ENCODE results near the gene AXIN1. TPM values are rescaled to one million over a fixed set of nuclear protein-coding genes. Genes with fewer than 3 reads are reported as not detected.

Gene AXIN1
- total RNA-seq, 2 experiments from 2014 or later, result 25.5 to 30.6 TPM

- Mint-ChIP-seq H3K9me3 (no peaks in the 10 kb centered on the region), H3K27me3 (no peaks in the 10 kb centered on the region), H3K27ac (peak overlapping the region; percentile 79), H3K4me3 (peak overlapping the region; percentile 51), H3K4me1 (peaks cover 47% of the 10 kb centered on the region), H3K36me3 (ENCODE audit: low read depth) (no peaks in the 10 kb centered on the region)
- ChIA-PET CTCF (interaction anchor here (0.6 to 1.2 kb wide), 3 partner anchors 11 to 221 kb away, joined by 3 to 4 read pairs (median 3); no protein-coding TSS in a partner anchor), POLR2A (interaction anchor here (0.5 kb wide), 1 partner anchor 58 kb away, joined by 3 read pairs; no protein-coding TSS in a partner anchor)
- DNase-seq, result peak; percentile 70
Measured at GRCh38 chr16:324451-325334, 27.8 kb downstream of the AXIN1 start.

GRCh38 chr16:324201-324450 is 28.4 kb downstream of the AXIN1 start:
- Mint-ChIP-seq H3K4me3 (peak overlapping the region; percentile 51), H3K36me3 (ENCODE audit: low read depth) (peaks cover under 1% of the 10 kb centered on the region), H3K9me3 (no peaks in the 10 kb centered on the region), H3K27ac (peak overlapping the region; percentile 76), H3K4me1 (peaks cover 47% of the 10 kb centered on the region), H3K27me3 (no peaks in the 10 kb centered on the region)
- ChIA-PET POLR2A (interaction anchor here (0.5 kb wide), 1 partner anchor 59 kb away, joined by 3 read pairs; no protein-coding TSS in a partner anchor), CTCF (interaction anchor here (0.6 to 1.2 kb wide), 2 partner anchors 10 to 220 kb away, joined by 3 to 4 read pairs; no protein-coding TSS in a partner anchor)
- no peak for DNase-seq

GRCh38 chr16:322476-323143 is 29.9 kb downstream of the AXIN1 start:
- H3K27ac Mint-ChIP-seq, result no peak overlapping the region
- no peak overlapping the region for H3K4me3 Mint-ChIP-seq
- ChIA-PET CTCF (interaction anchor here (1.5 kb wide), 1 partner anchor 27 kb away, joined by 4 read pairs; no protein-coding TSS in a partner anchor), POLR2A (no interaction called here)
- no peaks in the 10 kb centered on the region for H3K9me3 Mint-ChIP-seq
- DNase-seq, result no peak
- H3K27me3 Mint-ChIP-seq, result no peaks in the 10 kb centered on the region
- peaks cover 48% of the 10 kb centered on the region for H3K4me1 Mint-ChIP-seq
- peaks cover 2% of the 10 kb centered on the region for H3K36me3 Mint-ChIP-seq (ENCODE audit: low read depth)

GRCh38 chr16:321532-321931 is 31.0 kb downstream of the AXIN1 start:
- no peaks in the 10 kb centered on the region for H3K9me3 Mint-ChIP-seq
- H3K36me3 Mint-ChIP-seq (ENCODE audit: low read depth), result peaks cover 2% of the 10 kb centered on the region
- POLR2A ChIA-PET, result no interaction called here
- CTCF ChIA-PET, result interaction anchor here (1.0 to 1.5 kb wide), 2 partner anchors 11 to 28 kb away, joined by 3 to 4 read pairs; no protein-coding TSS in a partner anchor
- peaks cover 42% of the 10 kb centered on the region for H3K4me1 Mint-ChIP-seq
- H3K4me3 Mint-ChIP-seq, result no peak overlapping the region
- no peak overlapping the region for H3K27ac Mint-ChIP-seq
- no peak for DNase-seq
- H3K27me3 Mint-ChIP-seq, result no peaks in the 10 kb centered on the region

GRCh38 chr16:320206-320605 is 32.3 kb downstream of the AXIN1 start:
- Mint-ChIP-seq H3K9me3 (no peaks in the 10 kb centered on the region), H3K36me3 (ENCODE audit: low read depth) (peaks cover 2% of the 10 kb centered on the region), H3K4me1 (peaks cover 33% of the 10 kb centered on the region), H3K27me3 (no peaks in the 10 kb centered on the region), H3K27ac (no peak overlapping the region), H3K4me3 (no peak overlapping the region)
- DNase-seq, result no peak
- CTCF ChIA-PET, result interaction anchor here (1.4 kb wide), 1 partner anchor 11 kb away, joined by 3 read pairs; no protein-coding TSS in a partner anchor
- POLR2A ChIA-PET, result no interaction called here

GRCh38 chr16:318628-319027 is 33.9 kb downstream of the AXIN1 start:
- Mint-ChIP-seq H3K4me1 (peaks cover 18% of the 10 kb centered on the region), H3K27ac (no peak overlapping the region), H3K36me3 (ENCODE audit: low read depth) (peaks cover 2% of the 10 kb centered on the region), H3K27me3 (no peaks in the 10 kb centered on the region), H3K4me3 (no peak overlapping the region), H3K9me3 (no peaks in the 10 kb centered on the region)
- ChIA-PET CTCF (no interaction called here), POLR2A (interaction anchor here (0.7 kb wide), 1 partner anchor 120 kb away, joined by 4 read pairs; no protein-coding TSS in a partner anchor)
- DNase-seq, result no peak

GRCh38 chr16:317583-317982 is 34.9 kb downstream of the AXIN1 start:
- H3K36me3 Mint-ChIP-seq (ENCODE audit: low read depth), result peaks cover 2% of the 10 kb centered on the region
- DNase-seq, result no peak
- ChIA-PET POLR2A (no interaction called here), CTCF (no interaction called here)
- no peak overlapping the region for H3K27ac Mint-ChIP-seq
- H3K4me3 Mint-ChIP-seq, result no peak overlapping the region
- no peaks in the 10 kb centered on the region for H3K9me3 Mint-ChIP-seq
- no peaks in the 10 kb centered on the region for H3K27me3 Mint-ChIP-seq
- peaks cover 12% of the 10 kb centered on the region for H3K4me1 Mint-ChIP-seq

- Mint-ChIP-seq H3K4me1 (peaks cover 12% of the 10 kb centered on the region), H3K9me3 (no peaks in the 10 kb centered on the region), H3K4me3 (no peak overlapping the region), H3K36me3 (ENCODE audit: low read depth) (peaks cover 2% of the 10 kb centered on the region), H3K27ac (no peak overlapping the region), H3K27me3 (no peaks in the 10 kb centered on the region)
- POLR2A ChIA-PET, result no interaction called here
- no peak for DNase-seq
- CTCF ChIA-PET, result no interaction called here
Measured at GRCh38 chr16:316741-317464, 35.6 kb downstream of the AXIN1 start.

GRCh38 chr16:314795-315299 is 37.7 kb downstream of the AXIN1 start:
- H3K27ac Mint-ChIP-seq, result no peak overlapping the region
- DNase-seq, result no peak
- H3K9me3 Mint-ChIP-seq, result no peaks in the 10 kb centered on the region
- ChIA-PET POLR2A (no interaction called here), CTCF (interaction anchor here (1.4 kb wide), 1 partner anchor 10 kb away, joined by 4 read pairs; no protein-coding TSS in a partner anchor)
- no peak overlapping the region for H3K4me3 Mint-ChIP-seq
- no peaks in the 10 kb centered on the region for H3K27me3 Mint-ChIP-seq
- peaks cover 2% of the 10 kb centered on the region for H3K36me3 Mint-ChIP-seq (ENCODE audit: low read depth)
- H3K4me1 Mint-ChIP-seq, result peaks cover 7% of the 10 kb centered on the region

- peaks cover 2% of the 10 kb centered on the region for H3K36me3 Mint-ChIP-seq (ENCODE audit: low read depth)
- H3K9me3 Mint-ChIP-seq, result no peaks in the 10 kb centered on the region
- no peaks in the 10 kb centered on the region for H3K27me3 Mint-ChIP-seq
- DNase-seq, result no peak
- peaks cover 7% of the 10 kb centered on the region for H3K4me1 Mint-ChIP-seq
- no peak overlapping the region for H3K27ac Mint-ChIP-seq
- H3K4me3 Mint-ChIP-seq, result no peak overlapping the region
- ChIA-PET POLR2A (no interaction called here), CTCF (interaction anchor here (1.4 kb wide), 1 partner anchor 10 kb away, joined by 4 read pairs; no protein-coding TSS in a partner anchor)
Measured at GRCh38 chr16:314351-314750, 38.2 kb downstream of the AXIN1 start.

- H3K36me3 Mint-ChIP-seq (ENCODE audit: low read depth), result peaks cover 4% of the 10 kb centered on the region
- H3K4me3 Mint-ChIP-seq, result no peak overlapping the region
- no peak for DNase-seq
- peaks cover 6% of the 10 kb centered on the region for H3K4me1 Mint-ChIP-seq
- H3K9me3 Mint-ChIP-seq, result no peaks in the 10 kb centered on the region
- CTCF ChIA-PET, result no interaction called here
- no peaks in the 10 kb centered on the region for H3K27me3 Mint-ChIP-seq
- POLR2A ChIA-PET, result no interaction called here
- no peak overlapping the region for H3K27ac Mint-ChIP-seq
Measured at GRCh38 chr16:311725-312124, 40.8 kb downstream of the AXIN1 start.

GRCh38 chr16:309476-309875 is 43.0 kb downstream of the AXIN1 start:
- peak; percentile 30 for DNase-seq
- Mint-ChIP-seq H3K27me3 (no peaks in the 10 kb centered on the region), H3K9me3 (no peaks in the 10 kb centered on the region), H3K4me3 (no peak overlapping the region), H3K36me3 (ENCODE audit: low read depth) (peaks cover 8% of the 10 kb centered on the region), H3K4me1 (peaks cover 6% of the 10 kb centered on the region), H3K27ac (peak overlapping the region; percentile 68)
- POLR2A ChIA-PET, result no interaction called here
- CTCF ChIA-PET, result interaction anchor here (0.6 to 1.4 kb wide), 4 partner anchors 10 to 63 kb away, joined by 3 to 4 read pairs (median 4); no protein-coding TSS in a partner anchor

All from activated CD4-positive, alpha-beta T cell treated with anti-CD3 and anti-CD28 coated beads, Interleukin-2, amount 10 ng/mL, durations not matched to agents 7 days and 5 days (primary cell).